ENCODE measurements around the gene EFNB2.

- no peak for TF ChIP-seq SIRT6 (IDR thresholded peaks at IDR 0.05; ENCODE audit: low read length)
- no peak for TF ChIP-seq CHD1 (IDR thresholded peaks at IDR 0.05; ENCODE audit: low read depth, low read length)
- no peak for TF ChIP-seq CTBP2 (IDR thresholded peaks at IDR 0.05; ENCODE audit: borderline replicate concordance, insufficient read depth, insufficient read length, low read length)
- TF ChIP-seq MAFK (IDR thresholded peaks at IDR 0.05; ENCODE audit: low read depth, low read length): no peak
Observed at GRCh38 chr13:106518512-106518911, 16.9 kb downstream of the EFNB2 start.

Measured in H1 (cell line).